ENCODE results near the gene LRIG1.

DNA sequence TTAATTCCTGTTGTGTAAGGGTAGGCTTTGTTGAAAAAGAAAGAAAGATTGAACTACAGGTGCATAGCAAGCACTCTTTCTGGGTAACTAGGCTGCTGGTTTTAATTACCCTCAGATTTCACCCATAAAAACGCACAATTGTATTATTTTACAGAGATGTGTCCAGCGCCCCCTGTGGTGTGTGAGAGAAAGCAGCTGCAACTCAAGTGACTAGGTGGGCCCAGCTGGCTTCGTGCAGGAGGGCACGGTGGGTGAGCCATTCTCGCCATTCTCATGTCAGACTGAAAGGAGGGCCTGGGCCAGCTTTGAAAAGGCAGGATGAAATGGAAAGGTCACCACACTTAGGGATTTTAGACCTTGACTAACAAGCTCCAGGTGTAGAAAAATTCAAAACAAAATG is 122.6 kb downstream of the LRIG1 start:
- TF ChIP-seq, protein P1, sequence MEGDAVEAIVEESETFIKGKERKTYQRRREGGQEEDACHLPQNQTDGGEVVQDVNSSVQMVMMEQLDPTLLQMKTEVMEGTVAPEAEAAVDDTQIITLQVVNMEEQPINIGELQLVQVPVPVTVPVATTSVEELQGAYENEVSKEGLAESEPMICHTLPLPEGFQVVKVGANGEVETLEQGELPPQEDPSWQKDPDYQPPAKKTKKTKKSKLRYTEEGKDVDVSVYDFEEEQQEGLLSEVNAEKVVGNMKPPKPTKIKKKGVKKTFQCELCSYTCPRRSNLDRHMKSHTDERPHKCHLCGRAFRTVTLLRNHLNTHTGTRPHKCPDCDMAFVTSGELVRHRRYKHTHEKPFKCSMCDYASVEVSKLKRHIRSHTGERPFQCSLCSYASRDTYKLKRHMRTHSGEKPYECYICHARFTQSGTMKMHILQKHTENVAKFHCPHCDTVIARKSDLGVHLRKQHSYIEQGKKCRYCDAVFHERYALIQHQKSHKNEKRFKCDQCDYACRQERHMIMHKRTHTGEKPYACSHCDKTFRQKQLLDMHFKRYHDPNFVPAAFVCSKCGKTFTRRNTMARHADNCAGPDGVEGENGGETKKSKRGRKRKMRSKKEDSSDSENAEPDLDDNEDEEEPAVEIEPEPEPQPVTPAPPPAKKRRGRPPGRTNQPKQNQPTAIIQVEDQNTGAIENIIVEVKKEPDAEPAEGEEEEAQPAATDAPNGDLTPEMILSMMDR (IDR thresholded peaks at IDR 0.05; ENCODE audit: low read depth, low read length), result peak; percentile 88
- TF ChIP-seq EZH2phosphoT487 (IDR thresholded peaks at IDR 0.05; ENCODE audit: low read depth), result no peak

Measured in OCI-LY3 (cell line).